Mucosa of rectum (tissue), 2 donors: ENCODE results near the gene PPP2R5B.

Experiments used
- H3K27ac ChIP-seq, 2 donors: one replicate each; pipeline ENCODE4 v1.7.0; 2013; ENCODE audit warnings: inconsistent platforms in 2 of 2, low read depth in 2 of 2, low read length in 2 of 2
- H3K27me3 ChIP-seq, 2 donors: one replicate each; pipeline ENCODE4 v1.7.0; 2013; ENCODE audit warnings: low read length in 2 of 2; ENCODE audit not compliant: control insufficient read depth in 2 of 2, insufficient read depth in 2 of 2
- H3K36me3 ChIP-seq, 2 donors: one replicate each; pipeline ENCODE4 v1.7.0; 2013; ENCODE audit warnings: low read length in 2 of 2; ENCODE audit not compliant: control insufficient read depth in 2 of 2, insufficient read depth in 2 of 2
- H3K4me1 ChIP-seq, 2 donors: one replicate each; pipeline ENCODE4 v1.7.0; 2013; ENCODE audit warnings: low read length in 2 of 2, mild to moderate bottlenecking in 1 of 2; ENCODE audit not compliant: control insufficient read depth in 2 of 2, insufficient read depth in 2 of 2
- H3K4me3 ChIP-seq, 2 donors: one replicate each; pipeline ENCODE4 v1.7.0; 2013; ENCODE audit warnings: low read length in 2 of 2
- H3K9ac ChIP-seq, 2 donors: one replicate each; pipeline ENCODE4 v1.7.0; 2013; ENCODE audit warnings: low read length in 2 of 2, low read depth in 1 of 2, mild to moderate bottlenecking in 1 of 2
- H3K9me3 ChIP-seq, 2 donors: one replicate each; pipeline ENCODE4 v1.7.0; 2013; ENCODE audit warnings: low read length in 2 of 2; ENCODE audit not compliant: control insufficient read depth in 2 of 2
- donor health status: healthy.
- donor health status: Normal muscosa, but diverticular disease.

The PPP2R5B gene

DNA sequence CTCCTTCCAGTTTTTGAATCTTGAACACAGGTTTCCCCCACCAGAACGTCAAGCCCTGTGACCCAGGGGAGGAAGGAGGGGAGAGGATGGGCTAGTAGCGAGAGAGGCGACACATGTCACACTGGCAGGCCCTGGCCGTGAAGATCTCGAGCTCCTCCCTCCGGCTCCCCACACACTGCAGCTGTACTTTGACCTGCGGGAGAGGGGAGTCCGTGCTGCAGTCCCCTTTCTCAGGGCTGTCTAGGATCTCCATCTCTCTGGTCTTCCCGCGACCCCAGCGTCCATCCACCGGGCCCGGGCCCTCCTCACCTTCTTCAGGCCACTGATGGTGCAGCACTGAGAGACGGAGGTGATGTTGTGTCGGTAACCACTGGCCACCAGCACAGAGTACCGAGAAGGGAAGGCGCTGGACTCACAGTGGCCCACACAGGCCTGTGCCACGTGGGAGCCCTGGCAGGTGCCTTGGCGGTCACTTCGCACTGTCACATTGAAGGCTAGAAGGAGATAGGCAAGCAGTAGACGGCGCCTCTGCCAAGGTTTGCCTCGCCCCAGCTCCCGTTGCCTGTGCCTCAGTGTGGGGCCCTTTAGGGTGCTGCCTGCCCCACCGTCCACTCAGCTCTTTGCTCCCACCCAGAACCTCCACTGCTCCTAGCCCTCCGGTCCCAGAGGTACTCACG is 10.3 kb downstream of the PPP2R5B start:
- Histone ChIP-seq H3K27me3 (no peaks in the 10 kb centered on the region), H3K36me3 (peaks cover 30 to 35% of the 10 kb centered on the region in 2 donors), H3K4me3 (no peak overlapping the region), H3K4me1 (no peaks in the 10 kb centered on the region), H3K27ac (no peak overlapping the region), H3K9me3 (no peaks in the 10 kb centered on the region), H3K9ac (no peak overlapping the region)

- Histone ChIP-seq H3K36me3 (peaks cover 26 to 28% of the 10 kb centered on the region in 2 donors), H3K9me3 (no peaks in the 10 kb centered on the region), H3K4me3 (no peak within 1 kb of the TSS), H3K27me3 (no peaks in the 10 kb centered on the region), H3K27ac (no peak within 1 kb of the TSS), H3K4me1 (no peaks in the 10 kb centered on the region), H3K9ac (no peak within 1 kb of the TSS)
Measured at GRCh38 chr11:64935359-64936081, 11.0 kb downstream of the PPP2R5B start, which contains the start of gene GPHA2. TSS of gene GPHA2 (minus strand) at chr11:64935893. CDS start at chr11:64935460, 433 bp downstream.

DNA sequence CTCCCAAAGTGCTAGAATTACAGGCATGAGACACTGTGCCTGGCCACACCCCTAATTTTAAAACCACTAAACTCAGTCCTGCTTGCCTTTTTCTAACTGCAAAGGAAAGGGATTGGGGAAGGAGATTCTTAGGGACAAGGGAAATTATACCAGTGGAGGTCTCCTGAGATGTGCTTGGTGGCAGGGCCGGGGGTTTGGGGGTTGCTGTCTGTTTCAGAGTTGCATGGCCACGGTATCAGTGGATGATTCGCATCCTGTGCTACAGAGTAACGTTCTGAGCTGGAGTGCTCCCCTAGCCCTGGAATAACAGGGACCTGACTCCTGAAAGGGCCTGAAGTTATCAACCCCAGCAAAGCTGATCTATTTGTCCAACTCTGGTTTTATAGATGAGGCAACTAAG is 12.1 kb downstream of the PPP2R5B start:
- Histone ChIP-seq H3K36me3 (peaks cover 19 to 20% of the 10 kb centered on the region in 2 donors), H3K9me3 (no peaks in the 10 kb centered on the region), H3K9ac (no peak overlapping the region), H3K27me3 (no peaks in the 10 kb centered on the region), H3K4me3 (no peak overlapping the region), H3K4me1 (no peaks in the 10 kb centered on the region), H3K27ac (no peak overlapping the region)

GRCh38 chr11:64947208-64947814 is 22.8 kb downstream of the PPP2R5B start:
- H3K9ac ChIP-seq = no peak overlapping the region
- no peaks in the 10 kb centered on the region for H3K27me3 ChIP-seq
- no peak overlapping the region for H3K27ac ChIP-seq
- no peaks in the 10 kb centered on the region for H3K4me1 ChIP-seq
- no peaks in the 10 kb centered on the region for H3K36me3 ChIP-seq
- H3K4me3 ChIP-seq = no peak overlapping the region
- no peaks in the 10 kb centered on the region for H3K9me3 ChIP-seq

DNA sequence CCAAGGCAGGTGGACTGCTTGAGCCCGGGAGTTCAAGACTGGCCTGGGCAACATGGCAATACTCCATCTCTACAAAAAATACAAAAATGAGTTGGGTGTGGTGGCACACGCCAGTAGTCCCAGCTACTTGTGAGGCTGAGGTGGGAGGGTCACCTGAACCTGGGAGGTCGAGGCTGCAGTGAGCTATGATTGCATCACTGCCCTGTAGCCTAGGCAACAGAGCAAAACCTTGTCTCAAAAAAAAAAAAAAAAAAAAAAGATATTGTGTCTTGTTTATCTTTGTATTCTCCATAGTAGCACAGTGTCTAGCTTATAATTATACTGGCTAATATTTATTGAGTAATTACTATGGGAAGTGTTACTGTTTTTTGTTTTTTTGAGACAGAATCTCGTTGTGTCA is 27.0 kb downstream of the PPP2R5B start:
- H3K9ac ChIP-seq = no peak overlapping the region
- H3K27me3 ChIP-seq = no peaks in the 10 kb centered on the region
- H3K36me3 ChIP-seq = no peaks in the 10 kb centered on the region
- no peak overlapping the region for H3K27ac ChIP-seq
- H3K9me3 ChIP-seq = no peaks in the 10 kb centered on the region
- no peaks in the 10 kb centered on the region for H3K4me1 ChIP-seq
- H3K4me3 ChIP-seq = no peak overlapping the region

- H3K36me3 ChIP-seq = no peaks in the 10 kb centered on the region
- no peaks in the 10 kb centered on the region for H3K9me3 ChIP-seq
- H3K4me3 ChIP-seq = no peak overlapping the region
- no peak overlapping the region for H3K27ac ChIP-seq
- H3K4me1 ChIP-seq = no peaks in the 10 kb centered on the region
- H3K27me3 ChIP-seq = no peaks in the 10 kb centered on the region
- no peak overlapping the region for H3K9ac ChIP-seq
Measured at GRCh38 chr11:64954201-64954600, 29.7 kb downstream of the PPP2R5B start.

DNA sequence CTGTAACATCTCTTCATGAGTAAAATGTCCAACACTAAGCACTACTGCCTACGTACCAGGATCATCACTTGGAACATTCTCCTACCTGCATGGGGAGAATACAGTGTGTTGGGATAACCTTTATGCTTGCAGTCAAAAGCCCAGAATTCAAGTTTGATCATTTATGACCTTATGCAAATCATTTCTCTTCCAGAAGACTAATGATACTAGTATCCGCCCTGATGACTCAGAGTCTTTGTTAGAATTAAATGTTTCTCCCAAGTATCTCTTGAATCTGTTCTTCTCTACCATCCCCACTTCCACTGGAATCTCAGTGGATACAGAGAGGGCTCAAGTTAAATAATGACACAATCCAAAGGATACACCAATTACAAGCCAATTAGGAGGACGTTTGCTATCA is 35.0 kb downstream of the PPP2R5B start:
- Histone ChIP-seq H3K27me3 (no peaks in the 10 kb centered on the region), H3K27ac (no peak overlapping the region), H3K4me3 (no peak overlapping the region), H3K4me1 (no peaks in the 10 kb centered on the region), H3K36me3 (no peaks in the 10 kb centered on the region), H3K9me3 (no peaks in the 10 kb centered on the region), H3K9ac (no peak overlapping the region)

DNA sequence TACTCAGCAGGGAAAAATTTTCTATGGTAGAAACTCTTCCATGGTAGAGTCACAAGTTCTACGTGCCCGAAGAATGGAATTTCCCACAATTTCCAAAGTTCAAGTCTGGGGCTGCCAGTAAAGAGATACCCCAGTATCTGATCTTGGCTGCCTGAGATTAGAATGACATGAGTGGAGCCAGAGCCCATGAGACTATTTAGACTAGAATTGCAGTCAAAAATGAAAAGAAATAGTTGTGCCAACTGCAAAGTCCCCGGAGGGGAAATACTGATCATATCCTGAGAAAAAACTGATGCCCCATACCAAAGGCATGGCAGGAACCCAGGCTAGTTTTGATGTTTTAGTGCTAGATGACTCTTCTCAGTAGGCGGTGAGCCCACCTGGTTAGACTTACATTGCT is 36.2 kb downstream of the PPP2R5B start:
- no peak overlapping the region for H3K4me3 ChIP-seq
- H3K9me3 ChIP-seq = no peaks in the 10 kb centered on the region
- H3K27me3 ChIP-seq = no peaks in the 10 kb centered on the region
- H3K27ac ChIP-seq = no peak overlapping the region
- no peak overlapping the region for H3K9ac ChIP-seq
- H3K4me1 ChIP-seq = no peaks in the 10 kb centered on the region
- H3K36me3 ChIP-seq = no peaks in the 10 kb centered on the region

DNA sequence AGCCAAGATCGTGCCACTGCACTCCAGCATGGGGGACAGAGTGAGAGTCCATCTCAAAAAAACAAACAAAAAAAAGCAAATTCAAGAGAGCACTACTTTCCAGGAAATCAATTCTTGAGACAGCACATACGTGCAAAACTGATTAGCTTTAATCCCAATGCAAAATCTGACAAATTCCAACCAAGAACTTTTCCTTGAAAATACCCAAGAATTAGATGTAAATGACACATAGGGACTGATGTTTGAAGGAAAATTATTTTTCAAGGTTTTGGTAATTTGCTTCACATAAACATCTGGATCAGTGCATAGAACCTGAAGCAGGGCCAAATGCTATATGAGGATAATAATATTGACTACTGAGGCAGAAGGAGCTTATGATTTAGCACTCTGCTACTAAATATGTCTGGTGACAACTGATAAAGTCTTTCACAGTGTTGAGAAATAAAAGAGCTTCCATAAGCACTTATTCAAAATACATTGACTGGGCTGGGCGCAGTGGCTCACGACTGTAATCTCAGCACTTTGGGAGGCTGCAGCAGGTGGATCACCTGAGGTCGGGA is 38.7 kb downstream of the PPP2R5B start:
- H3K36me3 ChIP-seq = no peaks in the 10 kb centered on the region
- H3K9me3 ChIP-seq = no peaks in the 10 kb centered on the region
- H3K27me3 ChIP-seq = no peaks in the 10 kb centered on the region
- no peak overlapping the region for H3K9ac ChIP-seq
- no peak overlapping the region for H3K27ac ChIP-seq
- H3K4me1 ChIP-seq = no peaks in the 10 kb centered on the region
- H3K4me3 ChIP-seq = no peak overlapping the region

DNA sequence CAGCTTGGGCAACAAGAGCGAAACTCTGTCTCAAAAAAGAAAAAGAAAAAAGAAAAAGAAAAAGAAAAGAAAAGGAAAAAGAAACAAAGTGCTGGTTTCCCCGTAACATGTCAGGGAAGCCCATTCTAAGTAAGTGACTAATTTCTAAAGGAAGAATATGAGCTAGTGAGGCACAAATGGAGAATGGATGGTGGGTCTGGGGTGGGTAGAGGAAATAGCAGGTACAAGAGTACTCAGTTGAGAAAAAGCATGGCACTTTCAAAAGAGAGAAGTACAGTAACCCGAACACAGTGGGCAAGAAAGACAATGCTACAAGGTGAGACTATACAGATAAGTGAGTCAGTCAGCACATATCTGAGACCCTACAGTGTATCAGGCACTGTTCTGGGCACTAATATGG is 42.9 kb downstream of the PPP2R5B start:
- Histone ChIP-seq H3K4me3 (no peak overlapping the region), H3K36me3 (no peaks in the 10 kb centered on the region), H3K27ac (no peak overlapping the region), H3K9ac (no peak overlapping the region), H3K9me3 (no peaks in the 10 kb centered on the region), H3K27me3 (no peaks in the 10 kb centered on the region), H3K4me1 (peaks cover 11 to 18% of the 10 kb centered on the region in 2 donors)
